GM18526 (cell line): ENCODE data around the gene BOD1L2.

ENCODE experiments used
- POLR2A ChIP-seq: IDR thresholded peaks from 3 replicates; pipeline ENCODE4 v1.6.1; 2011; ENCODE audit not compliant: insufficient read length; ENCODE audit errors: extremely low read depth

BOD1L2 gene

DNA sequence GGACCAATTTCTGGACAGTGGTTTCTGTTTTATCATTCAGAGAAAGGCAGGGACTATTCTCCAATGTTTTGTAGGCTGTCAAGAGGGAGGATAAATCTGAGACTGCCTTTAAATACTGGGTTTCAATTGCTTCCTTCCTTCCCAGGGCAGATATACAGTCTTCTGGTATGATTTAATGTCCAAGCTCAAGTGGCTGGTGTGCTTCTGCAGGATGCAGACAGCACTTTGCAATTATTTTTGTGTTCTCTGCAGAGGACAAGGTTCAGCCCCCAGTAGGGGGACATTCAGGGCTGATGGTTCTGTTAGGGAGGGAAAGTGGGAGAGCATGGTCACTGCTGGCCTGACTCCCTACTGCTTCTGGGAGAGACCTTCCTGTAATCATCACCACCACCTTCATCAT, 4.6 kb upstream of the BOD1L2 start:
- TF ChIP-seq POLR2A, result no peak

DNA sequence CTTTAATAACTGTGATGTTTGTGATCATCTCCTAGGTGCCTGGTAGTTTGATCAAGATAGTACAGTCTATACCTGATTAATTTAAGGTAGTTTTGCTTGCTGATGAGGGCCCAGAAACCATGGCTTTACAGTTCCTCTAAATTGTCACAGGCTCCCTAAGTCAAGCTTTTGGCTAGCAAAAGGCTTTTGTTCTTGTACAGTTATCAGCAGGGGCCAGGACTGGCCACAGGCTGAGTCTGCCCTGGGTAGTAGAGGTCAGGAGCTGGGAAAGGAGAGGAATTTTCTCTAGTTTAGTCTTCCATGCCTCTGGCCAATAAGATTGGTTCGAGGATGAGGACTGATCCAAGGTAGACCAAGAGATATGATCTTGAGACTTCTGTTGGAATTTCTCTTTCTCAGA, 3.6 kb upstream of the BOD1L2 start:
- no peak for TF ChIP-seq POLR2A

DNA sequence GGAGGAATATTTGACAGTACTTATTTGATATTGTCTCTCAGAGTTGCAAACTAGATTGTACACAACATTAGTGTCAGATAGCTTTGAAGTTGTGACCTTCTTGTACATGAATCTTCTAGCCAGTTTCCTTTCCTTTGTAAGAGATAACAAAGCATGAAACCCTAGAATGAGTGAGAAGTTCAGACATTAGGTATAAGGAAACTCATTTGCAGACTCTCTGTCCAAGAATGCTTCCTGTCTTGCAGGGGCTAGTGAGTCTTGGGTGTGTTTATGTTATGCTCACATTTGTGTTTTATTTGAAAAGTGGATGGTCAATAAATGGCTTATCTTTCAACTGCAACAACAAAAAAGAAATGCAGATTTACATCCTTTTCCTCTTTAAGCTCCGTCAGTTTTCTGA, 1.4 kb downstream of the BOD1L2 start:
- no peak for TF ChIP-seq POLR2A

DNA sequence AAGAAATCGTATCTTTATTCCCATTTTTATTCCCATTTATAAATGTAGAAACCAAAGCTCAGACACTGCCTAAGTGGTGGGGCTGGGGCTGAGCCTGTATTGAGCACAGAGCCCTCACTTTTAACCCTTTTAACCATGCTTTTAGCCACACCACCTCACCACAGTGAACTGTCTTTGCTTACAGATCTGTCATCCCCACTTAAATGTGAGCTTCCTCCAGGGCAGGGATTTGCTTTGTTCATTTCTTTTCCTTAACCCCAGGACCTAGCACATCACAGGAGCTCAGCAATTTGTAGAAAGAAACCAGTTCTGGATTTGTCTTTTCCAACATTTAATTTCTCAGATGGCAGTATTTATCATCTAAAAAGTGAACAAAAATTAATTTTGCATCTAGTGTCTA, 2.2 kb downstream of the BOD1L2 start:
- no peak for TF ChIP-seq POLR2A

DNA sequence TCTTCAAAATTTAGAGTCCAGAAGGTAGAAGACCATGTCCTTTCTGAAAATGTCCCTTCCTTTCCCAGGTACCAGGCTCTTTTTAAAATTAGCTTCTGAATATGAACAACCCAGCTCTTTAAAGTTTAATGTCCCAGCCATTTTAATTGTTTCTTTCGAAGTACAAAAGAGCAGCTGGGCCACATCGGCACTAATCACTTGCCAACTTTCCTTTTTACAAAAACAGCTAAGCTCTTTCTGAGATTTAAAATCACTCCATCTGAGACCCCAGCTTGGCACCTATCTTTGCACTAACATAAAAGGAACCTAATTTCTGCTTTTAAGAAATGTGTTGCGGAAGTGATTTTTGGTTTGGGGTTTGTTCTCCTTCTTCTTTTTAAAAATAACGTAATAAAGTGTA, 2.6 kb downstream of the BOD1L2 start:
- TF ChIP-seq POLR2A, result no peak

DNA sequence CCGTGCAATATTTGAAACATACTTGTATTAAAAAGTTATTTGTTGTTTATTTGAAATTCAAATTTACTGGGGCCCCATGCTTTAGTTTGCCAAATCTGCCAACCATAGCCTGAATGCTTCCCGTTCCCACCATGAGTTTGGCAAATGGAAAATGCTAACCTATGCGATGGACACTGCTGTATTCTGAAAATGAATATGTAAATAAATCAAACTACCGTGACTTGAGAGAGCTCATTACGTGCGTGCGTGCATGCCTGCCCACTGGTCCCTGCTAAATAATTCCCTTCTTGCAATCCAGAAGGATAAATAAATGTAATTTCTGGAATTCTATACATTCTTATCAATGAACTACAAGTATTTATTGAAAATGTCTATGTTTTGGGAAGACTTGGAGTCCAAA, 3.2 kb downstream of the BOD1L2 start:
- TF ChIP-seq POLR2A, result no peak

DNA sequence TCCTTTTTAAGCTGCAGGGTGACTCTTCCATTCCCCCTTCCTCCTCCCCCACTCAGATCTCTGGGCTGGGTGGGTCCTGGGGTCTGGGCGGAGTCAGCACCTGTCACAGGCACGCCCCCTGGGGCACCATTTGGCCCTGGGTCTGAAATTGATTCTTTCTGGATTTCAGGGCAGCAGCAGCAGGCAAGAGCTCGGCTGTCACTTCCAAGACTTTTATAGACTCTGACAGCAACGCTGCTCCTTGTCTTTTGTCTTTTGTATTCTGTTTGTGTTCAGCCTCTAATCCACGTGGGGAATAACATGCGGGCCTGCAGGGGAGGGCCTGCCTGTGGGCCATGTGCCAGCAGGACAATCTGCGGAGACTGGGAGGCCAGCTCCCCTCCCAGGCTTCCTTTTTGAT, 3.9 kb downstream of the BOD1L2 start:
- no peak for TF ChIP-seq POLR2A

DNA sequence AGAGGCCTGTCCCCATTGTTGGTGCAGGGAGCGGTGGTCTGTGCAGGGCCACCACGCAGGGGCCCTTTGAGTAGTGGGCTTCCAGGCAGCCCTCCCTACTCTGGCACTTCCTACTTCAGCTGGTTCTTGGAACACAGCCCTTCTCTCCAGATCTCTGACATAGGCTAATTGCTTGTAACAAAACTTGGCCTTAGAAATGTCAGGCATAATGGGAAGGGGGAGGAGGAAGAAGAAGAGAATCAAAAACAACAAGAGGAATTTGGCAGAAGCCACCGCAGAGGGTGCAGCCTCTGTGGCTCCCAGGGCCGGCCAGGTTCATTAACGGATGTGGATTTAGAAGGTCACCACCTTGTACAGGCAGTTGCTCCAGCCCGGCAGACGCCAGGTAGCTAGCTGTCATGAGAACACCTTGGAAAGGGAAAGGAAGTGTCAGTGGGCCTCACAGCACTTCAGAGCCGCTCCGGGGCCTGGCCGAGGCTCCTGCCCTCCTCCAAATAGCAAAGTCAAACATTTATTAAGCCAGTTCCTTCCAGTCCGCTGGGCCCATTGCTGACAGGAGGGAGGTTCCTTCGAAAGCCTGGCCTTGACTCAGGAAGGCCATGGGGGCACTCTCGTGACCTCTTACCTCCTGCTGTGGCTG, 7.4 kb downstream of the BOD1L2 start:
- no peak for TF ChIP-seq POLR2A

DNA sequence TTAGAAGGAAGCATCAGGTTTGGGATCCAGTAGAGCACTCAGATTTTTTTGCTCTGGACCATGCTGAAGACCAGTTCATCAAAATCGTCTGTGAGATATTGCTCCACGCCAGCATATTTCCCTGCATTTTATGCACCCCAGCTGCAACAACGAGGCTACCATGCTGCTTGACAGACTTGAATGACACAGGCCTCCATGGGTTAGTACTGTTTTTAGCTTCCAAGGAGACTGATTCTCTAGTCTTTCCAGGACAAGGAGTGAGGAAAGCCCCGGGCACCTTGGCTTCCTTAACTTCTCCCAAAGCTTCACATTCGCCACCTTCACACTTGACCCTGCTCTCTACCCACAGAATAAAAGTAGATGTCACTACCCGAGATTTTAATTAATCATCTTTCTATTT, 17.5 kb downstream of the BOD1L2 start:
- TF ChIP-seq POLR2A, result no peak

DNA sequence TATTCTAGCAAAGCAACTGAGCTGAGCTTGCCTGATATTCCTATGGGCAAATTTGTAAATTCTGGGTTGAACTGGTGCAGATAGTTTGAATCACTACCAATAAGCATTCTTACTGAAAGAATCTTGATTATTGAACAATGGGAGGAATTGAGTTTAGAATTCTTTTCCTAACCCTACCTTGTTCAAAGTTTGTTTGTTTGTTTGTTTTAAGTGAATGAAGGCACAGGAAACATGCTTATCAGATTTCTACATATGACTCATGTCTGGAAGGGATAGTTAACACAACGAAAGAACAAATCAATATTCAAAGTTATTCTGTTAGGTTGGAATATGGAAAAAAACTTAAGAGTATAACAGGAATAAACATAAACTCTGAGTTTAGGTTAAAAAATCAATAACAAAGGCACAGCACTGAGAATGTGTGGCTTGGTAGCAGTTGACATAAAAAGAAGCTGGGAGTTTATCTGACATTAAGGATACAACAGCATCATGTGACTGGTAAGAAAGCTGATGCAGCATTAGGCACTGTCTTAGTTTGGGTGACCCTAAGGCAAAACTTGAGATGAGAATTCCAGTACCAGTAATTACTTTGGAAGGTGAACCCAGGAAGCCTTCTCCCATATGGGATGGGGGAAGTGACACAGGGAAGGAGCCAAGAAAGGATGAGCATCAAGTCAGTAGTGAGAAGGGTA, 20.9 kb downstream of the BOD1L2 start:
- no peak for TF ChIP-seq POLR2A

DNA sequence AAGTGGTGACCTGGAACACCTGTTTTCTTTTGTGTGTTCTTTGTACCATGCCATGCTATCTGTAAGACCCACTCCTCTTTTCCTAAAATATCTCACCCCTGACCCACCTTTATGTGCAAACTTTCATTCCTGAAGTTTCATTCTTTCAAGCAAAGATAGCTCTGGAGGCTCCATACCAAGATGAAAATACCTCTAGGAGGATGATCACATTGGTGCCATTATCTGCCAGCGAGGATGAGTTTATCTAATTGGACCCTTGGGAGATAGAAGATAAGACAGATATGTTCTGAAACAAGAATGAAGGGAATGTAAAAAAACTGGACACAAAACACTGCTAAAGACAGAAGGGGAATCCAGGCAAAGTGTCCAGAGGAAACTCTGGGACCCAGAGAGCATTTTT, 24.1 kb downstream of the BOD1L2 start:
- no peak for TF ChIP-seq POLR2A

DNA sequence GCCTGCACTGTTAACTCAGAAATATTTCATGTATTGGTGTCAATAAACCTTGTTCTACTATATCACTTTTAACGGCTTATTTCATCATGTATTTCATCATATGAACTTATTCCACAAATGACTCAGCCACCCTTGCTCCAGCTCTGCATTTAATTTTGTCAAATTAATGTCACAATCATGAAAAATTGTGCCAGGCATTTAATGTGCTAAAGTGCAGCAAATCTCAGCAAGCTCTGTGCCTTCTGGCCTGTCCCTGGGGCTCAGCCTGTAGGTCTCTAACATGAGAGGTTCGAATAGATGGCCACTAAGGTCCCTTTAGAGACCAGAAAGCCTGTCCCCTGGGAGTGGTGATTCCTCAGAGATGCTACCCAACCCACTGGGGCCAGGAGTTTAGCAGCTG, 28.6 kb downstream of the BOD1L2 start:
- no peak for TF ChIP-seq POLR2A

DNA sequence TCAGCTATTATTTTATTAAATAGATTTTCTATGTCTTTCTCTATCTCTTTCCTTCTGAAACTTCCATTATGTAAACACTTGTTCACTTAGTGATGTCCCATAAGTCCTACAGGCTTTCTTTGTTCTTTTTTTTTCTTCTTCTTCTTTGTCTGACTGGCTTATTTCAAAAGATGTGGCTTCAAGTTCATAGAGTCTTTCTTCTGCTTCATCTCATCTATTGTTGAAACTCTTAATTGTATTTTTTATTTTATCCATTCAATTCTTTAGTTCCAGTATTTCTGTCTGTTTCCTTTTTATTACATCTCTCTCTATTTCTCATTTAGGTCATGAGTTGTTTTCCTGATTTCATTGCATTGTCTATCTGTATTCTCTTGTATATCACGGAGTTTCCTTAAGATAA, 38.5 kb downstream of the BOD1L2 start:
- TF ChIP-seq POLR2A, result no peak

DNA sequence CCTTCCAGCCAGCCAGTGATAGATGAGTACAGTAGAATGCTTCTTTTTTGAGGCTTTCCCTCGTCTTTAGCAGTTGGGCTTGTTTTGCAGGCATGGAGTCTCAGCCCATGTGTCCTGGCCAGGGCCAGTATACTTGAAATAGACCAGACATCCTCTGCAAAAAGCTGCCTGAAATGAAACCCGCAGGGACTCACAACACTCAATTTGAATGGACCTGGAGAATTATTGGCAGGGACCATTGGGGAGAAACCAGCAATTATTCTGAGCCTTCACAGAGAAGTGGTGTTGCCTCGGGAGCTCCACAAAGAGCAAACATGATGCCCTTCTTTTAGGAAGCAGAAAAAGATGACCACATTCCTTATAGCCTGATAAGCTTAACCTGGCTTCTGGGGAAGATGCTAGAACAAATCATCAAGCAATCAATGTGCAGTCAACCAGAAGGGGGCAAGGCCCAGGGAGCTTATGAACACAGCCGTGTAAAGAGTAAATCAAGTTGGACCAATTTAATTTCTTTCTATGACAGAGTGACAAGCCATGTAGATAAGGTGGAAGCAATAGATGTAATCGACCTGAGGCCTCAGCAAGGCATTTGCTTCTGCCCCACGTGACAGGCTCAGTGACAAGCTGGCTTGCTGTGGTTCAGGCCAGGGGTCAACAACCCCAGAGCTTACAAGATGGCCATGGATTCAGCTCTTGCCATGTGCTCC, 42.1 kb downstream of the BOD1L2 start:
- no peak for TF ChIP-seq POLR2A

DNA sequence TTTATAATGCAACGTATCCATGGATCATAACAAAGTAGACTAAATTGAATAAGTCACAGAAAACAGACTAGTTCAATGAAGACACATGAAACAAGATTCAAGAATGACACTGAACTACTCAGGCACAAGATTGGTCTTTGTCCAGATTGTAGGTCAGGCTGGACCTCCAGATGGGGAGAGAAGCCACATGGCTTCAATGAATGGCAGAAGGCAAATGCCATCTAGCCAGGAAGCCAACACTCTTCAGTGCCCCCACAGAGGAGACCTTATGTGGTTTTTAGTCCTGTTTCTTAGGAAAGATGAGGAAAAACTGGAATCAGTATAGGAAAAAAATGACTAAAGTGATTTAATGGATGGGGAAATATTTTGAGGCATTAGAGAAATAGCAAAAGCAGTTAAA, 43.1 kb downstream of the BOD1L2 start:
- TF ChIP-seq POLR2A, result no peak

DNA sequence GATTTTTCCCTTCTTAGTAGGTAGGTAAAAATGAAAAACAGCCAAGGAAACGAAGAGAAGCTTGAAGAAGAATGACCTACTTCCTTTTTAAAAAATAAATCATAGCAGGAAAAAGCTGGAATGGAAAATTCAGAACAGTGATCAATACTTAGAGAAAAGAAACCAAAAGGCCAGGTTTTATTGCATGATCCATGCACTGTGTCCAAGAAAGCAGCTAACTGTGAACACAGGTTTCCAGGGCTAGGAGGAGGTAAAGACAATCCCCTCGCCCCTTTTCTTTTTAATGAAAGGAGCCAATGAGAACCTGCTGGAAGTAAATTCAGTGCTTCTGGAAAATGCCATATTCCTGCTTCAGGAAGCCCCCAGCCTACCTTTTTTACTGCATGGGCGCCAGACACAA, 47.2 kb downstream of the BOD1L2 start:
- no peak for TF ChIP-seq POLR2A
